Left kidney (tissue), 2 donors: ENCODE data around the gene GPAT3. TPM values are rescaled to one million over a fixed set of nuclear protein-coding genes. Genes with fewer than 3 reads are reported as not detected.
"Not testable (repeated sequence)": the region's sequence is repeated elsewhere in the genome, so short reads cannot be mapped to it uniquely, and the experiment has no call there.

ENCODE experiments used
- DNase-seq: peaks from one replicate; pipeline ENCODE4 v3.0.0-alpha.2; 2013
- polyA plus RNA-seq: library from polyadenylated mRNA; unstranded; fragments of 120-200 nt; gene quantifications from one replicate; pipeline ENCODE4 v1.2.1, GENCODE V29; 2013; ENCODE audit not compliant: insufficient read length

Gene GPAT3
- polyA plus RNA-seq, 1 donor = 14.5 TPM

DNA sequence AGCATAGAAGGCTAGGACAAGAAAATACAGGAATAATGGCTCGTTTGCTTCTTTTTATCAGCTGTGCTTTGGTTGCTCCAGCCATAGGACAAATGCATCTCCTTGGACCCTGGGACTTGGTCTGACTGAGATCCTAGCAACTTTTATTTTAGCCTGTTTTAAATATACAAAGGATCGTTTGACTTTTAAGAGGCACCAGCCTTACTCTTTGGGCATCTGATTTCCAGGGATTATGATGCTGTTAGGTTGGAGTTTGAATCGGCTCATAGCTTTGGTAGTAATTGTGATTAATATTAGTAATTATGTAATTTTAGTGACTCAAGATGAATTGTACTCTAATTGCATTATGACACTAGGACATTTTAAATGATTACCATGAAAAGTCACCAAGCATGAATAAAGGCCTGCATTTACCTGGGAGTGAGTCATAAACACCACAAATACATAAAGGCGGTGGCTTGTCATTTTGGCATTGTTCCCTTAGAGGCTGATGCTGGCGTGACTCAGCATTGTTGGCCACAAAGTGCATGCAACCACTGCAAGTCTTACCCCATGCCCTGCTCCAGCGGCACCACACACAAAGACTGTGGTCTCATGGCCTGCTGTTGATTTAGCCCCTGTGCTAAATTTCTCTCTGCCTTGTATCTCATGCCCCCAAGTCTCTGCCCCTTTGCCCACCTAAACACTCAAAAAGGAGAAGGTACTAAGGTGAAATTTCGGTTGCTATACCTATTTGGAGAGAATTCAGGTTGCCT, 12.4 kb downstream of the GPAT3 start:
- DNase-seq = no peak

GRCh38 chr4:83552083-83552482, 16.2 kb downstream of the GPAT3 start:
- DNase-seq = no peak

- DNase-seq = no peak
Measured at GRCh38 chr4:83552924-83553323, 17.0 kb downstream of the GPAT3 start.

DNA sequence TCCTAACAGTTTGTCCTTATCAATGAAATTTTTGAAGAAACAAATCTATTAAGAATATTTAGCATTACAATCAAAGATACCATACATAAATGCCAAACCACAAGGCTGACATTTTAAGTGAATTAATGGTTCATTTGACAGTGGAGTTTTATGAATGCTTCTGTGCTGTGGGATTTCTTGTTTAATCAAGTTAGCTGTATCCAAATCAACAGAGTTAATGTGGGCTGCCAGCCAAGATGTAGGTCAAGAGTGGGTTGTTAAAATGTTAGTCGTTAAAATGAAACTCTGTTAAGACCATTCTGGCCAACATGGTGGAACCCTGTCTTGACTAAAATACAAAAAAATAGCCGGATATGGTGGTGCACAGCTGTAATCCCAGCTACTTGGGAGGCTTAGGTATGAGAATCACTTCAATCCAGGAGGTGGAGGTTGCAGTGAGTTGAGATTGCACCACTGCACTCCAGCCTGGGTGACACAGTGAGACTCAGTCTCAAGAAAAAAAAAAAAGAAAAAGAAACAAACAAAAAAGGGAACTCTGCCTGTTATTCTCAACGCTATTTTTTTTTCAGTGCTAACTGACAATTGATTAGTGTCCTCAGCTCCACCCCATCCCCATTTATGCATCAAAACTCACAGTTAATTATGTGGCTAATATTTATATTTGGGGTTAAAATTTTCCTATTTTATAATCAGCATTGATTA, 20.2 kb downstream of the GPAT3 start:
- DNase-seq = no peak

- DNase-seq = no peak
Measured at GRCh38 chr4:83556816-83557215, 20.9 kb downstream of the GPAT3 start.

GRCh38 chr4:83558059-83558653, 22.2 kb downstream of the GPAT3 start:
- DNase-seq = no peak

DNA sequence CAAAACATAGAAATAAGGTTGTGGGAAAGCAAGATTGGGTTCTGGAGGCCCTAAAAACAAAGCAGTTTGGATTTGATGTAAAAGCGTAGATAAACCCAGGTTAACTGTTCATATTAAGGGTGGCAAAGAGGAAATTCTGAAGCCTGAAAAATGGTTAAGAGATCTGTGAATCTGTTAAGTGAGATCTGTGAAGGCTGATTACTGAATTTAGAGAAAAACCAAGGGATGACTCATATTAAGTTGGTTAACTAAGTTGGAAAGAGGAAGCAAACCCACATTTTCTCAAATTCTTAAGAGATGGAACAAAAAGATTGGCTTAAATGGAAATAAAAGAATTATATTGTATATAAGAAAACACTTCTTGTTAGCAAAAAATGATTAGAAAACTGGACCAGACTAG, 22.8 kb downstream of the GPAT3 start:
- no peak for DNase-seq

DNA sequence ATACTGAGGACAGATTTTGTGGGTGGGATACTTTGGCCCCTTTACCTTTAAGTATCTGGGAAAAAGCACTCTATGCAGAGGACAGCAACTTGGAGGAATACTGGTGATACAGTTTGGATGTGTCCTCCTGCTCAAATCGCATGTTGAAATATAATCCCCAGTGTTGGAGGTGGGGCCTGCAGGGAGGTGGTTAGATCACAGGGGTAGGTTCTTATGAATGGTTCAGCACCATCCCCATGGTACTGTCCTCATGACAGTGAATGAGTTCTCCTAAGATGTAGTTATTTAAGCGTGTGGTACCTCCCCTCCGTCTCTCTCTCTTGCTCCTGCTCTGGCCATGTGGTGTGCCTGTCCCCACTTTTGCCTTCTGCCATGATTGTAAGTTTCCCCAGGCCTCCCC, 24.6 kb downstream of the GPAT3 start:
- DNase-seq = no peak

GRCh38 chr4:83561381-83561780, 25.5 kb downstream of the GPAT3 start:
- no peak for DNase-seq

DNA sequence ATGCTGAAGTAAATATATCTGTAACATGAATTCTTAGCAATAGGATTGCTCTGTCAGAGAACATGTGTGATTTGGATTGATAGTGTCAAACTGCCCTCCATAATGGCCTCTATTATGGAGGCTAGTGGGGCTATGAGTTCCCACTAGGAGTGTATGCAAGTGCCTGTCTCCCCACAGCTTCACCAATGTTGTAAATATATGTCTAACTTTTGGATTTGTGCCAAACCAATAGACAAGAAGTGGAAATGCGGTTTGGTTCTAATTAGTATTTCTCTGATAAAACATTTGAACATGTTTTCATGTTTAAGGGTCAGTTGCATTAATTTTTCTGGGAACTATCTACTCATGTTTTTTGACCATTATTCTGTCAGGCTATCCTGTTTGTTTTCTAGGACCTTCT, 28.1 kb downstream of the GPAT3 start:
- no peak for DNase-seq

- no peak for DNase-seq
Measured at GRCh38 chr4:83568062-83568461, 32.2 kb downstream of the GPAT3 start.

DNA sequence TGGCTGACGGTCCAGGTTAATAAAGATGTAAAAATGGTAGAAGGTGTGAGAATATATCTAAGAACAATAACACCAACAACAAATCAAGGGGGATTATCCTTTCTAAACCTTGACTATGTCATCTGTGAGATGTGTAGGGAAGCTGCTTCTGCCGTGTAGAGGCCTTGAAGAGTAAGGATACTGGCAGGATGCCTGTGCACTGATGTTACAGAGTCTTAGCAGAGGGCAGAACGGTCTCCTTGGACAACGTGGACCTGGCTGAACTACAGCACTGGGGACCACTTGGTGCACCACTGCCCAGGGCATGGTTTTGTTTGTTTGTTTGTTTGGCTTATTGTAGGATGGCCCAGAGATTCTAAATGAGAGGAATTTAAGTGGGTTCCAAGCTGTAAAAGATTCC, 33.5 kb downstream of the GPAT3 start:
- no peak for DNase-seq

GRCh38 chr4:83569987-83570386, 34.1 kb downstream of the GPAT3 start:
- DNase-seq = no peak

DNA sequence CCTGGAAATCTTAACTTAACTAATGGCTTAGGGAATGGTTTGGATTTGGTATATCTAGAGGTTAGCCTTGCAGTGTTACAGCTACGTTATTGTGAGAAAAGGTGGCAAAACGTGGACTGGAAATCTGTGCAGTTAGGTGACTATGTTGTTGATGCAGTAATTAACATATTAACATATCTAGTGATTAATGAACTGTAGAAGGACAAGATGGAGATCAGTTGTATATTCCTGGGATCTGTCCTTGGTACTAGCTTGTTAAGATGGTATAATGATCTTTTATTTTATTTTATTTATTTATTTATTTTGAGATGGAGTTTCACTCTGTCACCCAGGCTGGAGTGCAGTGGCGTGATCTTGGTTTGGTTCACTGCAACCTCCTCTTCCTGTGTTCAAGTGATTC, 36.9 kb downstream of the GPAT3 start:
- DNase-seq = no peak

DNA sequence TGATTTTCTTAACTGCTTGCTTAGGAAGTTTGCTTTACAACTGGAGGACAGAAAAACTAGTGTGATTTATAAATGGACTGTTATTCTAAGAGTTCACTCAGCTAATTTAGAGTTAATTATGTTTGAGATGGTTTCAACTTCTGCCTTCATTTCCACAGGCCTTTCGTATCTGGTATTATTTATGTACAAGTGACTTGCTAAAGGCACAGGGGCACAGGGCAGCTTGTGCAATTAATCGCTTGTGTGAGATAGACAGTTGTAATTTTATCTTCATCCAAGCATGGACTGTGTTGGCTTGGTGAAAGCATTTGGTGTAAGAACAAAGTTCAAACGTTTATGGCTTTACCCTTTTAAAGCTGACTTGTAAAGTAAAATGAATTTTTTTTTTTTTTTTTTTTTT, 38.3 kb downstream of the GPAT3 start:
- DNase-seq = peak; percentile 73

DNA sequence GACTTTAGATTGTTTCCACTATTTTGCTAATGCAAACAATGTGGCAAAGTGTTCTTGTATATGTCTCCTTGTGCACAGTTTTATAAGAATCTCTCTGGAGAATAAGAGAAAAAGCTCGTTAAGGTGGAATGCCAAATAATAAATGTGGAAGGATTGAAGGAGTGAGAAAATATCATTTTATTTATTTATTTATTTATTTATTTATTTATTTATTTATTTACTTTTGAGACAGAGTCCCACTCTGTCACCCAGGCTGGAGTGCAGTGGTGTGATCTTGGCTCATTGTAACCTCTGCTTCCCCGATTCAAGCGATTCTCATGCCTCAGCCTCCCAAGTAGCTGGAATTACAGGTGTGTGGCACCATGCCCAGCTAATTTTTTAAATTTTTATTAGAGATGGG, 40.3 kb downstream of the GPAT3 start:
- DNase-seq = not testable (repeated sequence)

- no peak for DNase-seq
Measured at GRCh38 chr4:83581411-83582288, 45.7 kb downstream of the GPAT3 start.

DNA sequence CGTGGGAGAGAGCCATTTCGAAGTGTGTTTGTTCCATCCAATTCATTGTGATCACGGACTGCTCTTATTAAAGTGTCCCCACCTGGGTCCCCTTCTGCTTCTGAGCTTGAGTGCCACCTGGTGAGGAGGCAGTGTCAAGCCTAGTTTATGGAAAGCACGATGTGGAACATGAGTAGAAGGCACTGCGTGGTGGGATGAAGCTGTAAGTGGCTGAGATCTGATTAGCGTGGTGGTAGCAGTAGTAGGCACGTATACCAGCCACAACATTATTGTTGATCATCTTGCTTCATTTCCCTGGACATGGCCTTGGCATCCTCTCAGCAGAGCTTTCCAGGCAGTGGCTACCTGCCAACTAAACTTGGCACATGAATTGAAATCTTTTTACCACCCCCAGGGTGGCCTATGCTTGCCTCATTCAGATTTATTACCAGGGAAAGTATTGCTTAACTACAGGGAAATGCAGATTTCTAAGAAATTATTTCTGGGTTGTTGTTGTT, 46.4 kb downstream of the GPAT3 start:
- DNase-seq = no peak

DNA sequence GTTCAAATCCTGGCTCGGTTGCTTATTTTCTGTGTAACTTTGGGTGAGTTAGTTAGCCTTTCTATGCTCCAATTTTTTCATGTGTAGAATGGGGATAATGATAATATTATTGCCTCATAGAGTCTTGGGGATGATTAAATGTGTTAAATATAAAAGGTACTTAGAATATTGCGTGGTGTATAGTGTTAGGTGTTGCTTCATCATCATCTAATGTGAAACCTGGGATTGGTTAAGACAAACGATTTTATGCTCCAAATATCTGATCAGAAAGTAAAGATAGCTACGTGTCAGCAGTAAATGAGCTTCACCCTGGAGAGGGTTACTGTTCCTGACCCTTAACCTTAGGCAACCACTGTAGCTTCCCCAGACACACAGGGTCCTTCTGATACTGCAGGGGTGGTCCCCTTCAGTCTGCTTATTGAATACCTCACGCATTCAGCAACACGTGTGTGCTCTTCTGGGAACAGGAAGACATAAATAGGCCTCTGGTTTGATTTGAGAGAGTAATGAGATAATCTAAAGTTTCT, 50.1 kb downstream of the GPAT3 start:
- DNase-seq = no peak

- no peak for DNase-seq
Measured at GRCh38 chr4:83589279-83589678, 53.4 kb downstream of the GPAT3 start.

- DNase-seq = no peak
Measured at GRCh38 chr4:83591056-83591455, 55.1 kb downstream of the GPAT3 start.

- DNase-seq = no peak
Measured at GRCh38 chr4:83591730-83592129, 55.8 kb downstream of the GPAT3 start.
